Activated naive CD8-positive, alpha-beta T cell treated with anti-CD3 and anti-CD28 coated beads for 36 hours (primary cell): ENCODE results near the gene SLC25A43. TPM values are rescaled to one million over a fixed set of nuclear protein-coding genes. Genes with fewer than 3 reads are reported as not detected.
"Not testable (repeated sequence)": the region's sequence is repeated elsewhere in the genome, so short reads cannot be mapped to it uniquely, and the experiment has no call there.

Experiments used
- DNase-seq: peaks from one replicate; pipeline ENCODE4 v3.0.0; 2021
- H3K27ac Mint-ChIP-seq: one replicate; pipeline ENCODE4 v1.8.0; 2022; ENCODE audit warnings: mild to moderate bottlenecking, moderate library complexity, mixed read lengths
- H3K27me3 Mint-ChIP-seq: one replicate; pipeline ENCODE4 v1.8.0; 2022; ENCODE audit warnings: mild to moderate bottlenecking, mixed read lengths
- H3K36me3 Mint-ChIP-seq: one replicate; pipeline ENCODE4 v1.8.0; 2021; ENCODE audit warnings: mild to moderate bottlenecking, mixed read lengths
- H3K4me1 Mint-ChIP-seq: one replicate; pipeline ENCODE4 v1.8.0; 2021; ENCODE audit warnings: mixed read lengths
- H3K4me3 Mint-ChIP-seq: one replicate; pipeline ENCODE4 v1.8.0; 2022; ENCODE audit warnings: mild to moderate bottlenecking, moderate library complexity, mixed read lengths
- H3K9me3 Mint-ChIP-seq: one replicate; pipeline ENCODE4 v1.8.0; 2022; ENCODE audit warnings: mixed read lengths
- total RNA-seq, 2 experiments: library from RNA; stranded (reverse); gene quantifications; one replicate each; pipeline ENCODE4 v1.2.3, GENCODE V29; 2021

Gene SLC25A43
- total RNA-seq = 1 to 10 TPM; 4.9 to 5.9 TPM

GRCh38 chrX:119398974-119399771 lies at the start of gene SLC25A43:
TSS of gene SLC25A43 (plus strand) at chrX:119399336. CDS start at chrX:119399404, 68 bp downstream.
- DNase-seq = peak; percentile 38
- Mint-ChIP-seq H3K9me3 (no peaks in the 10 kb centered on the region), H3K36me3 (no peaks in the 10 kb centered on the region), H3K4me1 (peaks cover 22% of the 10 kb centered on the region), H3K27ac (peak within 1 kb of the TSS; percentile 82), H3K27me3 (no peaks in the 10 kb centered on the region), H3K4me3 (peak within 1 kb of the TSS; percentile 85)

GRCh38 chrX:119359618-119360382 lies 39.3 kb upstream of the SLC25A43 start:
- DNase-seq = no peak
- Mint-ChIP-seq H3K9me3 (no peaks in the 10 kb centered on the region), H3K27me3 (no peaks in the 10 kb centered on the region), H3K4me3 (no peak overlapping the region), H3K4me1 (no peaks in the 10 kb centered on the region), H3K36me3 (no peaks in the 10 kb centered on the region), H3K27ac (no peak overlapping the region)

GRCh38 chrX:119361451-119361850 lies 37.7 kb upstream of the SLC25A43 start:
- H3K36me3 Mint-ChIP-seq, DNase-seq, H3K27me3 Mint-ChIP-seq, H3K4me1 Mint-ChIP-seq, H3K9me3 Mint-ChIP-seq, H3K4me3 Mint-ChIP-seq, H3K27ac Mint-ChIP-seq: not testable (repeated sequence)

- H3K36me3 Mint-ChIP-seq, DNase-seq, H3K27me3 Mint-ChIP-seq, H3K9me3 Mint-ChIP-seq, H3K27ac Mint-ChIP-seq, H3K4me3 Mint-ChIP-seq, H3K4me1 Mint-ChIP-seq: not testable (repeated sequence)
Observed at GRCh38 chrX:119362074-119362473, 37.1 kb upstream of the SLC25A43 start.

- no peak for DNase-seq
- Mint-ChIP-seq H3K27me3 (no peaks in the 10 kb centered on the region), H3K36me3 (no peaks in the 10 kb centered on the region), H3K4me3 (no peak overlapping the region), H3K9me3 (no peaks in the 10 kb centered on the region), H3K27ac (no peak overlapping the region), H3K4me1 (no peaks in the 10 kb centered on the region)
Observed at GRCh38 chrX:119363391-119363790, 35.7 kb upstream of the SLC25A43 start.

GRCh38 chrX:119371861-119372260 lies 27.3 kb upstream of the SLC25A43 start:
- not testable (repeated sequence) for H3K9me3 Mint-ChIP-seq, H3K4me3 Mint-ChIP-seq, H3K36me3 Mint-ChIP-seq, H3K4me1 Mint-ChIP-seq, H3K27me3 Mint-ChIP-seq, H3K27ac Mint-ChIP-seq, DNase-seq

GRCh38 chrX:119374736-119375135 lies 24.4 kb upstream of the SLC25A43 start:
- no peak for DNase-seq
- no peaks in the 10 kb centered on the region for H3K27me3 Mint-ChIP-seq
- H3K4me1 Mint-ChIP-seq = no peaks in the 10 kb centered on the region
- no peaks in the 10 kb centered on the region for H3K9me3 Mint-ChIP-seq
- H3K4me3 Mint-ChIP-seq = no peak overlapping the region
- H3K36me3 Mint-ChIP-seq = no peaks in the 10 kb centered on the region
- no peak overlapping the region for H3K27ac Mint-ChIP-seq

GRCh38 chrX:119375561-119375960 lies 23.6 kb upstream of the SLC25A43 start:
- H3K27me3 Mint-ChIP-seq = no peaks in the 10 kb centered on the region
- H3K36me3 Mint-ChIP-seq = no peaks in the 10 kb centered on the region
- no peaks in the 10 kb centered on the region for H3K4me1 Mint-ChIP-seq
- DNase-seq = no peak
- no peak overlapping the region for H3K27ac Mint-ChIP-seq
- H3K9me3 Mint-ChIP-seq = no peaks in the 10 kb centered on the region
- no peak overlapping the region for H3K4me3 Mint-ChIP-seq

- no peaks in the 10 kb centered on the region for H3K9me3 Mint-ChIP-seq
Observed at GRCh38 chrX:119376312-119376711, 22.8 kb upstream of the SLC25A43 start.

GRCh38 chrX:119381349-119381944 lies 17.7 kb upstream of the SLC25A43 start:
- Mint-ChIP-seq H3K27me3 (no peaks in the 10 kb centered on the region), H3K4me1 (no peaks in the 10 kb centered on the region), H3K4me3 (no peak overlapping the region), H3K36me3 (no peaks in the 10 kb centered on the region), H3K9me3 (no peaks in the 10 kb centered on the region), H3K27ac (no peak overlapping the region)
- DNase-seq = no peak

More at GRCh38 chrX:119376312-119376711, 22.8 kb upstream of the SLC25A43 start:
- Mint-ChIP-seq H3K4me1 (no peaks in the 10 kb centered on the region), H3K4me3 (no peak overlapping the region), H3K27me3 (no peaks in the 10 kb centered on the region), H3K36me3 (no peaks in the 10 kb centered on the region), H3K27ac (no peak overlapping the region)
- no peak for DNase-seq

- Mint-ChIP-seq H3K36me3 (no peaks in the 10 kb centered on the region), H3K9me3 (no peaks in the 10 kb centered on the region), H3K4me1 (no peaks in the 10 kb centered on the region), H3K27me3 (no peaks in the 10 kb centered on the region), H3K27ac (no peak overlapping the region), H3K4me3 (no peak overlapping the region)
- DNase-seq = no peak
Observed at GRCh38 chrX:119382606-119383005, 16.5 kb upstream of the SLC25A43 start.

GRCh38 chrX:119386685-119387084 lies 12.5 kb upstream of the SLC25A43 start:
- not testable (repeated sequence) for DNase-seq, H3K27me3 Mint-ChIP-seq, H3K4me1 Mint-ChIP-seq, H3K27ac Mint-ChIP-seq, H3K4me3 Mint-ChIP-seq, H3K36me3 Mint-ChIP-seq, H3K9me3 Mint-ChIP-seq

GRCh38 chrX:119387426-119387825 lies 11.7 kb upstream of the SLC25A43 start:
- not testable (repeated sequence) for H3K36me3 Mint-ChIP-seq, H3K27ac Mint-ChIP-seq, H3K4me3 Mint-ChIP-seq, H3K4me1 Mint-ChIP-seq, H3K27me3 Mint-ChIP-seq, H3K9me3 Mint-ChIP-seq, DNase-seq

GRCh38 chrX:119389214-119389613 lies 9.9 kb upstream of the SLC25A43 start:
- Mint-ChIP-seq H3K4me3 (no peak overlapping the region), H3K4me1 (no peaks in the 10 kb centered on the region), H3K36me3 (peaks cover 2% of the 10 kb centered on the region), H3K27ac (no peak overlapping the region), H3K27me3 (no peaks in the 10 kb centered on the region), H3K9me3 (no peaks in the 10 kb centered on the region)
- no peak for DNase-seq

- Mint-ChIP-seq H3K4me1 (no peaks in the 10 kb centered on the region), H3K27me3 (no peaks in the 10 kb centered on the region), H3K9me3 (no peaks in the 10 kb centered on the region), H3K27ac (no peak overlapping the region), H3K4me3 (no peak overlapping the region), H3K36me3 (peaks cover 2% of the 10 kb centered on the region)
- no peak for DNase-seq
Observed at GRCh38 chrX:119389871-119390501, 9.2 kb upstream of the SLC25A43 start.
